Vagina (tissue), 2 donors: Measurements from ENCODE around the gene AMOTL1.

Experiments used
- CTCF ChIP-seq, 3 experiments: fragments of 450-650 bp in 2 of 3; fragments of 200-600 bp in 1 of 3; sonication (generic) in 1 of 3; IDR thresholded peaks; one replicate each; pipeline ENCODE4 v1.5.1; 2017 to 2019; ENCODE audit warnings: antibody characterized with exemption in 3 of 3, mild to moderate bottlenecking in 2 of 3, moderate library complexity in 2 of 3
- POLR2A ChIP-seq, 2 donors: fragments of 450-650 bp; IDR thresholded peaks; one replicate each; pipeline ENCODE4 v1.6.1; 2017; ENCODE audit warnings: antibody characterized with exemption in 2 of 2, mild to moderate bottlenecking in 2 of 2, moderate library complexity in 2 of 2

- no peak for TF ChIP-seq CTCF (IDR thresholded peaks at IDR 0.05)
- TF ChIP-seq POLR2A (IDR thresholded peaks at IDR 0.05) = no peak
Measured at GRCh38 chr11:94864506-94865045, 96.4 kb downstream of the AMOTL1 start.
